HuH-7 (cell line): ENCODE results near the gene MED16.
A peak's percentile ranks its signal among the peaks of the same experiment; 100 is the strongest.

Experiments
- DNase-seq: peaks from one replicate; pipeline ENCODE4 v3.0.0; 2011; ENCODE audit warnings: low spot score

The MED16 gene

GRCh38 chr19:927780-928401 lies 34.9 kb upstream of the MED16 start:
- DNase-seq: peak; percentile 63

- DNase-seq: peak; percentile 59
These were observed 34.4 kb upstream of the MED16 start for GRCh38 chr19:927351-927779.

GRCh38 chr19:926589-927350 lies 33.8 kb upstream of the MED16 start:
- DNase-seq: peak; percentile 76

- DNase-seq: no peak
These were observed 33.3 kb upstream of the MED16 start for GRCh38 chr19:926323-926588.

GRCh38 chr19:925526-926322 lies 32.7 kb upstream of the MED16 start, which contains the start of gene ARID3A:
Gene ARID3A (plus strand): TSS chr19:926035. CDS start chr19:929529, 3,494 bp downstream.
- DNase-seq: peak; percentile 86

GRCh38 chr19:925087-925525 lies 32.1 kb upstream of the MED16 start:
- peak; percentile 79 for DNase-seq

- DNase-seq: peak; percentile 61
These were observed 31.6 kb upstream of the MED16 start for GRCh38 chr19:924553-925086.

GRCh38 chr19:920051-920864 lies 27.3 kb upstream of the MED16 start:
- DNase-seq: no peak

- no peak for DNase-seq
These were observed 26.4 kb upstream of the MED16 start for GRCh38 chr19:919199-920050.

- no peak for DNase-seq
These were observed 25.7 kb upstream of the MED16 start for GRCh38 chr19:918481-919198.

GRCh38 chr19:918152-918437 lies 25.1 kb upstream of the MED16 start:
- no peak for DNase-seq

- peak; percentile 83 for DNase-seq
These were observed 24.6 kb upstream of the MED16 start, which contains the start of gene KISS1R for GRCh38 chr19:917323-918151. Gene KISS1R (plus strand): TSS chr19:917333. CDS start chr19:917503, 170 bp downstream.

GRCh38 chr19:916645-917322 lies 23.8 kb upstream of the MED16 start:
- peak; percentile 56 for DNase-seq

GRCh38 chr19:913080-913748 lies 20.2 kb upstream of the MED16 start, which contains the start of gene R3HDM4:
Gene R3HDM4 (minus strand): TSS chr19:913219. CDS start chr19:913157, 62 bp downstream.
- DNase-seq: peak; percentile 78

- peak; percentile 60 for DNase-seq
These were observed 19.4 kb upstream of the MED16 start for GRCh38 chr19:912181-913079.

- DNase-seq: no peak
These were observed 18.4 kb upstream of the MED16 start for GRCh38 chr19:911197-912033.
